RWPE2 (cell line): Measurements from ENCODE around the gene VPS9D1.

Source experiments
- ATAC-seq: fragments of 200-7000 bp; cut with Tn5 transposase; 3 replicates; pipeline ENCODE4 v1.9.1; 2021; ENCODE audit warnings: low read depth
- DNase-seq: peaks from one replicate; pipeline ENCODE4 v3.0.0-alpha.2; 2020; ENCODE audit warnings: low spot score
- H3K27ac ChIP-seq: fragments of 450-650 bp; 2 replicates; pipeline ENCODE4 v1.5.1; 2017; ENCODE audit warnings: mild to moderate bottlenecking; ENCODE audit not compliant: poor library complexity, severe bottlenecking
- H3K27me3 ChIP-seq: fragments of 250-450 bp; sonication (Bioruptor Pico); 2 replicates; pipeline ENCODE4 v1.5.1; 2021; ENCODE audit warnings: mild to moderate bottlenecking, moderate library complexity; ENCODE audit not compliant: insufficient read depth, poor library complexity, severe bottlenecking
- H3K36me3 ChIP-seq: fragments of 250-450 bp; sonication (Bioruptor Pico); 2 replicates; pipeline ENCODE4 v1.5.1; 2020; ENCODE audit warnings: low read depth, mild to moderate bottlenecking, moderate library complexity
- H3K4me1 ChIP-seq: fragments of 250-450 bp; sonication (Bioruptor Pico); 2 replicates; pipeline ENCODE4 v1.5.1; 2021; ENCODE audit warnings: mild to moderate bottlenecking, moderate library complexity; ENCODE audit not compliant: insufficient read depth, poor library complexity, severe bottlenecking
- H3K4me3 ChIP-seq: fragments of 250-450 bp; sonication (Bioruptor Pico); 2 replicates; pipeline ENCODE4 v1.5.1; 2021; ENCODE audit warnings: mild to moderate bottlenecking, moderate library complexity; ENCODE audit not compliant: severe bottlenecking
- H3K9me3 ChIP-seq: fragments of 250-450 bp; sonication (Bioruptor Pico); 2 replicates; pipeline ENCODE4 v1.5.1; 2021; ENCODE audit warnings: mild to moderate bottlenecking, moderate library complexity; ENCODE audit not compliant: severe bottlenecking
- TF ChIP-seq, protein P1 (sequence below): fragments of 450-650 bp; IDR thresholded peaks from one replicate; pipeline ENCODE4 v1.5.1; 2017; ENCODE audit warnings: mild to moderate bottlenecking, moderate library complexity; ENCODE audit not compliant: poor library complexity, severe bottlenecking

VPS9D1 gene

DNA sequence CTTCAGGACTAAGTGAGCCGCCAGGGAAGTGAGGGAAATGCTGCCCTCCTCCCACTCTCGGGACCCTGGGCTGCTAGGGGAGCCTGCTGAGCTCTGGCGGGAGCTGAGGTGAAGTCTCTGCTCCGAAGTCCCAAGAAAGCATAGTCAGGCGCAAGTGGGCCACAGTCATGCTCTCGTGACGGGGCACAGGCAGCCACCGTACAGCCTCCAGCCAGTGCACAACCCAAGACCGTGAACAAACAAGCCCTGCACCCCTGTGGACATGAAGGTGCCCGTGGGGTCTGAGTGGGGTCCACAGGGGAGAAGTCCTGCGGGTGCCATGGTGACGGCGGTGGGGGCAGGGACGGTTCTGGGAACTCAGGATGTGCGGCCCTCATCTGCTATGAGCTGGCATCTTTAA lies 25.3 kb upstream of the VPS9D1 start:
- H3K27me3 ChIP-seq: no peaks in the 10 kb centered on the region
- no peak overlapping the region for H3K4me3 ChIP-seq
- no peak overlapping the region for H3K27ac ChIP-seq
- TF ChIP-seq, protein P1, sequence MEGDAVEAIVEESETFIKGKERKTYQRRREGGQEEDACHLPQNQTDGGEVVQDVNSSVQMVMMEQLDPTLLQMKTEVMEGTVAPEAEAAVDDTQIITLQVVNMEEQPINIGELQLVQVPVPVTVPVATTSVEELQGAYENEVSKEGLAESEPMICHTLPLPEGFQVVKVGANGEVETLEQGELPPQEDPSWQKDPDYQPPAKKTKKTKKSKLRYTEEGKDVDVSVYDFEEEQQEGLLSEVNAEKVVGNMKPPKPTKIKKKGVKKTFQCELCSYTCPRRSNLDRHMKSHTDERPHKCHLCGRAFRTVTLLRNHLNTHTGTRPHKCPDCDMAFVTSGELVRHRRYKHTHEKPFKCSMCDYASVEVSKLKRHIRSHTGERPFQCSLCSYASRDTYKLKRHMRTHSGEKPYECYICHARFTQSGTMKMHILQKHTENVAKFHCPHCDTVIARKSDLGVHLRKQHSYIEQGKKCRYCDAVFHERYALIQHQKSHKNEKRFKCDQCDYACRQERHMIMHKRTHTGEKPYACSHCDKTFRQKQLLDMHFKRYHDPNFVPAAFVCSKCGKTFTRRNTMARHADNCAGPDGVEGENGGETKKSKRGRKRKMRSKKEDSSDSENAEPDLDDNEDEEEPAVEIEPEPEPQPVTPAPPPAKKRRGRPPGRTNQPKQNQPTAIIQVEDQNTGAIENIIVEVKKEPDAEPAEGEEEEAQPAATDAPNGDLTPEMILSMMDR: no peak
- no peaks in the 10 kb centered on the region for H3K4me1 ChIP-seq
- H3K9me3 ChIP-seq: no peaks in the 10 kb centered on the region
- H3K36me3 ChIP-seq: peaks cover 90% of the 10 kb centered on the region
- DNase-seq: peak; percentile 55
- ATAC-seq: no peak; the same call in 2 of the 3 replicates

DNA sequence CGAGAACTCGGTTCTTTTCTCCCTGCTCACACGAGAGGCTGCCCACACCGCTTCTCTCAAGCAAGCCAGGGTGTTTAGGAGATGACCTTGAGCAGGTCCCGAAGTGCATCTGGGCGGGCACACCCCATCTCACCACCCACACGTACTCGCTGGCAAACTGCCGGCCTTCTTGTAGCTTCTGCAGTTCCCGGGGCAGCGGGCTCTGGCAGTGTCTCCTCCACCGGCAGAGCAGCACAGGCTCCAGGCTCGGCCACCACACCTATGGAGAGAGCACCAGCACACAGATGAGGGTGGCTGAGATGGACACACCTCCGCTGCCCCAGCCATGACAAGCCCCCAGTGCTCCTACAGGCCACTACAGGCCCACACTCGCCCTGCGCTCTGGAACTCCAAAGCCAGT lies 24.1 kb upstream of the VPS9D1 start:
- DNase-seq (peak; percentile 65), ATAC-seq (no peak)
- Histone ChIP-seq H3K36me3 (peaks cover 91% of the 10 kb centered on the region), H3K9me3 (no peaks in the 10 kb centered on the region), H3K4me3 (no peak overlapping the region), H3K4me1 (no peaks in the 10 kb centered on the region), H3K27me3 (no peaks in the 10 kb centered on the region), H3K27ac (no peak overlapping the region)
- TF ChIP-seq, protein P1: no peak

DNA sequence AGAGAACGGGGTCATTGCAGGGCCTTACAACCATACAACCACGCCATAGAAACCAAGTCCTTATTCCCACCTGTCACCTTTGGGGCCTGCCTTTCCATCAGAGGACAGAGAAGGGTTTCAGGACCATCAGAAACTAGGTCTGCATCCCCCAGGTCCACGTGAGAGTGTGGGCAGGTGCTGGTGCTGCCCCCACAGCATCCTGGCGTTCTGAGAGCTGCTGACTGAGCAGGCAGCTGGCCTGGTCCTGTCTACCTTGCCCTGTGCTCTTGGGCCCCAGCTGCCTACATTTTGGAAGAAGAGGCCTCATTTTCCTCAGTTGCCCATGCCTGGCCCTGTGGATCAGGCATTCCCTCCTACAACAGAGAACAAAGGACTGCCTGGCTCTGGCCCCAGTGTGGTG lies 22.2 kb upstream of the VPS9D1 start:
- Histone ChIP-seq H3K9me3 (no peaks in the 10 kb centered on the region), H3K27me3 (no peaks in the 10 kb centered on the region), H3K27ac (no peak overlapping the region), H3K4me1 (no peaks in the 10 kb centered on the region), H3K4me3 (no peak overlapping the region), H3K36me3 (peaks cover 90% of the 10 kb centered on the region)
- no peak for ATAC-seq
- no peak for DNase-seq
- TF ChIP-seq, protein P1: no peak

DNA sequence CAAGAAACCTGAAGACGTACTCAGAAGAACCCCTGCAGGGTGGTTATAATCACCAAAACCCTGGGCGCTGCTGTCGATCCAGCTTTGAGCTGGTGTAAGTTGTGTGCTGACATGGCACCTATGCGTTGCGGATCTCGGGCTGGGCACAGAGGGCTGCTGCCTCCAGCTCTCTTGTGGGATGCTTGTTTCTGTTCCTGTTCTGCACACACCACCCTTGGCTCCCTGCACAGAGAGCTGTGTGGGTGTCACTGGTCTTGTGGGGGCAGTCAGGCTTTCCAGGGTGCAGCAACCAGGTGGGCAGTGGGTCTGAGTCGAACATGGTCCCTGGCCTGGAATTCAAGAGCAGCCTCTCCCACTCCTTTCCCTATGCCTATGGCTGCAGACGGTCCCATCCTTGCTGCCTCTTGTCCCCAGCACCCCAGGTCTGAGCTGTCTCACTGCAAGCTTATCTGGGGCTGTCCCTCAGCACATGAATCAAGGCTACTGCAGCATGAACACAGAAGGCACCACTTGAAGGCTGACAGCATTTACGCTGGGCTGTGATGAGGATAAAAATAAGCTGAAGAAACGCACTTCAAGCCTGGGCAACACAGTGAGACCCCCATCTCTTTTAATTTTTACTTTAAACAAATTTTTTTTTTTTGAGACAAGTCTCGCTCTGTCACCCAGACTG lies 20.8 kb upstream of the VPS9D1 start:
- TF ChIP-seq, protein P1: no peak
- Histone ChIP-seq H3K27ac (no peak overlapping the region), H3K36me3 (peaks cover 90% of the 10 kb centered on the region), H3K4me3 (no peak overlapping the region), H3K4me1 (no peaks in the 10 kb centered on the region), H3K9me3 (no peaks in the 10 kb centered on the region), H3K27me3 (no peaks in the 10 kb centered on the region)
- DNase-seq (no peak), ATAC-seq (0 out of 3 replicates have a peak, but pooled peaks have one; percentile 4)

DNA sequence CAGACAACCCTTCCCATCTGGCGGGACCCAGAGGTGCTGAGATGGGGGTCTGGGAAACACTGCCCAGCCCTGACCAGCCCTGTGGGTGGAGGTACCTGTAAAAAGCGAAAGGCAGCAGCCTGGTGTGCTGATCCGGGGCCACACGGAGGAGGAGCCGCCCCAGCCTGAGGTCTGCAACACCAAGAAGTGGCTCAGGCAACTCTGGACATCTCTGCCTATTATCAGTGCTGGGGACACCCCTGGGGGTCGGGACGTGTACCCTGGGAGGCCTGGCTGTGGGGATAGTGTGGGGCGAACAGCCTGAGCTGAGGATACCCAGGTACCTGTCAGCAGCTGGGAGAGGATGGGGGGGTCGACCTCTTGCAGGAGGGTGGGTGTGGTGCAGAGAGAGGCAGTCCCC lies 18.7 kb upstream of the VPS9D1 start:
- ATAC-seq (no peak), DNase-seq (no peak)
- Histone ChIP-seq H3K27me3 (no peaks in the 10 kb centered on the region), H3K4me1 (no peaks in the 10 kb centered on the region), H3K27ac (no peak overlapping the region), H3K4me3 (no peak overlapping the region), H3K36me3 (peaks cover 99% of the 10 kb centered on the region), H3K9me3 (no peaks in the 10 kb centered on the region)
- TF ChIP-seq, protein P1: no peak
